HEK293T (cell line): ENCODE measurements around the gene TYRO3.

Experiments
- ELF4 ChIP-seq: fragments of 450-650 bp; IDR thresholded peaks from 2 replicates; pipeline ENCODE4 v1.6.1; 2017; ENCODE audit warnings: antibody characterized with exemption
- FOXK2 ChIP-seq: fragments of 450-650 bp; IDR thresholded peaks from 2 replicates; pipeline ENCODE4 v1.6.1; 2016; ENCODE audit warnings: mild to moderate bottlenecking
- FOXM1 ChIP-seq: fragments of 450-650 bp; IDR thresholded peaks from 2 replicates; pipeline ENCODE4 v1.6.1; 2017; ENCODE audit warnings: mild to moderate bottlenecking, borderline replicate concordance
- HDGF ChIP-seq: fragments of 450-650 bp; IDR thresholded peaks from 2 replicates; pipeline ENCODE4 v1.6.1; 2017; ENCODE audit warnings: antibody characterized with exemption, borderline replicate concordance
- L3MBTL2 ChIP-seq: fragments of 450-650 bp; conservative IDR thresholded peaks from 2 replicates; pipeline ENCODE4 v1.6.1; 2016; ENCODE audit warnings: mild to moderate bottlenecking
- NFRKB ChIP-seq: fragments of 450-650 bp; IDR thresholded peaks from 2 replicates; pipeline ENCODE4 v1.6.1; 2016; ENCODE audit warnings: mild to moderate bottlenecking, moderate library complexity
- SP1 ChIP-seq: fragments of 450-650 bp; IDR thresholded peaks from 2 replicates; pipeline ENCODE4 v1.6.1; 2017
- SUZ12 ChIP-seq: fragments of 450-650 bp; IDR thresholded peaks from 2 replicates; pipeline ENCODE4 v1.6.1; 2016; ENCODE audit warnings: mild to moderate bottlenecking
- TARDBP ChIP-seq: fragments of 450-650 bp; IDR thresholded peaks from 2 replicates; pipeline ENCODE4 v1.6.1; 2016

DNA sequence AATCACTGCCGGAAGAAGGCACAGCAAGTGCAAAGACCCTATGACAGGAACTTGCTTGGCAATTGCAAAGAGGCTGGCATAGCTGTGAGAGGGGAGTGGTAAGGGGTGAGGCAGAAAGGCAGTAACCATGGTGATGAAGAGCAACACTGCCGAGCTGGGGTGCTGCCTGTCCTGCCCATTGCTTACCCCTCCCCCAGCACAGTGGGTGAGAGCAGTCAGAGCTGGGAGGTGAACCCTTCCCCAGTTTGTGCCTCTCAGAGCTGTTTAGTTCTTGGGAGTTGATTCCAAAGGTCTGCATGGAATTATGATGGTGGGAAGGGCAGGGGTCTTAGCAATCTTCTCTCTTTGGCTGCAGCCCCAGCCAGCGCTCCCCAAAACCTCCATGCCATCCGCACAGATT lies 8.8 kb downstream of the TYRO3 start:
- TF ChIP-seq SP1 (no peak), SUZ12 (no peak), FOXK2 (no peak), TARDBP (no peak), ELF4 (no peak), NFRKB (no peak), FOXM1 (no peak), L3MBTL2 (no peak), HDGF (no peak)
